ENCODE results near the gene PITPNC1.

- TF ChIP-seq POLR2AphosphoS5 (IDR thresholded peaks at IDR 0.05; ENCODE audit: low read depth, low read length), result no peak
- TF ChIP-seq, protein P1, sequence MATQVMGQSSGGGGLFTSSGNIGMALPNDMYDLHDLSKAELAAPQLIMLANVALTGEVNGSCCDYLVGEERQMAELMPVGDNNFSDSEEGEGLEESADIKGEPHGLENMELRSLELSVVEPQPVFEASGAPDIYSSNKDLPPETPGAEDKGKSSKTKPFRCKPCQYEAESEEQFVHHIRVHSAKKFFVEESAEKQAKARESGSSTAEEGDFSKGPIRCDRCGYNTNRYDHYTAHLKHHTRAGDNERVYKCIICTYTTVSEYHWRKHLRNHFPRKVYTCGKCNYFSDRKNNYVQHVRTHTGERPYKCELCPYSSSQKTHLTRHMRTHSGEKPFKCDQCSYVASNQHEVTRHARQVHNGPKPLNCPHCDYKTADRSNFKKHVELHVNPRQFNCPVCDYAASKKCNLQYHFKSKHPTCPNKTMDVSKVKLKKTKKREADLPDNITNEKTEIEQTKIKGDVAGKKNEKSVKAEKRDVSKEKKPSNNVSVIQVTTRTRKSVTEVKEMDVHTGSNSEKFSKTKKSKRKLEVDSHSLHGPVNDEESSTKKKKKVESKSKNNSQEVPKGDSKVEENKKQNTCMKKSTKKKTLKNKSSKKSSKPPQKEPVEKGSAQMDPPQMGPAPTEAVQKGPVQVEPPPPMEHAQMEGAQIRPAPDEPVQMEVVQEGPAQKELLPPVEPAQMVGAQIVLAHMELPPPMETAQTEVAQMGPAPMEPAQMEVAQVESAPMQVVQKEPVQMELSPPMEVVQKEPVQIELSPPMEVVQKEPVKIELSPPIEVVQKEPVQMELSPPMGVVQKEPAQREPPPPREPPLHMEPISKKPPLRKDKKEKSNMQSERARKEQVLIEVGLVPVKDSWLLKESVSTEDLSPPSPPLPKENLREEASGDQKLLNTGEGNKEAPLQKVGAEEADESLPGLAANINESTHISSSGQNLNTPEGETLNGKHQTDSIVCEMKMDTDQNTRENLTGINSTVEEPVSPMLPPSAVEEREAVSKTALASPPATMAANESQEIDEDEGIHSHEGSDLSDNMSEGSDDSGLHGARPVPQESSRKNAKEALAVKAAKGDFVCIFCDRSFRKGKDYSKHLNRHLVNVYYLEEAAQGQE (IDR thresholded peaks at IDR 0.05; ENCODE audit: insufficient read depth in 1 of 2, low read depth in 2 of 2, low read length in 2 of 2), result no peak
Measured at GRCh38 chr17:67449845-67450755, 73.0 kb downstream of the PITPNC1 start.

Measured in PFSK-1 (cell line).